Pancreas (tissue), 10 donors: ENCODE data around the gene TMEM61. TPM values are rescaled to one million over a fixed set of nuclear protein-coding genes. Genes with fewer than 3 reads are reported as not detected.

Source experiments
- ATAC-seq, 4 donors: fragments of 200-7000 bp; cut with Tn5 transposase; one replicate each; pipeline versions ENCODE4 v1.8.0 to v1.9.1; 2020; ENCODE audit warnings: mild to moderate bottlenecking in 4 of 4, moderate library complexity in 4 of 4
- DNase-seq, 6 donors: peaks; one replicate each; pipeline ENCODE4 v3.0.0-alpha.2; 2020
- FAIRE-seq: peaks from 2 replicates; lab custom pipeline; 2012; peaks lifted over from hg19 to GRCh38; lab: Jason Lieb, UNC
- H3K27ac ChIP-seq, 4 donors: fragments of 200-600 bp; sonication (generic); 1 replicate in 3 of 4; 2 replicates in 1 of 4; pipeline versions ENCODE4 v1.5.0 to v1.8.0; 2020
- H3K27me3 ChIP-seq, 4 donors: fragments of 200-600 bp; one replicate each; pipeline ENCODE4 v1.8.0; 2021
- H3K36me3 ChIP-seq, 3 donors: fragments of 200-600 bp; sonication (generic) in 1 of 3; one replicate each; pipeline versions ENCODE4 v1.5.0 to v1.8.0; 2020 to 2021
- H3K4me1 ChIP-seq, 3 donors: fragments of 200-600 bp; one replicate each; pipeline ENCODE4 v1.8.0; 2021
- H3K4me3 ChIP-seq, 4 donors: fragments of 200-600 bp; sonication (generic) in 2 of 4; one replicate each; pipeline versions ENCODE4 v1.5.0 to v1.8.0; 2020 to 2021
- H3K9me3 ChIP-seq, 4 donors: fragments of 200-600 bp; one replicate each; pipeline ENCODE4 v1.8.0; 2021
- WGBS, 2 donors: extraction: QIAGEN DNeasy Blood & Tissue Kit; methylation state at CpG; one replicate each; pipeline ENCODE4 v1.1.7; 2013; 5-methylcytosine and 5-hydroxymethylcytosine counted together
- intact Hi-C, 3 donors: fragments of 100-400 bp; cut with DNase I; formaldehyde crosslinking; loops; one replicate each; pipeline versions ENCODE4 v1.11.1 to v1.14.2; 2022
- polyA plus RNA-seq, 2 donors: library from polyadenylated mRNA; stranded (reverse); fragments of 200-250 nt; gene quantifications; one replicate each; pipeline ENCODE4 v1.2.3, GENCODE V29; 2013
- total RNA-seq, 6 donors: library from RNA; stranded (reverse); fragmentation: NEBNext Ultra II Directional in 4 of 6; extraction: Animal tissue kit (Norgen Biotek cat#: 25700) in 4 of 6; gene quantifications; one replicate each; pipeline versions ENCODE4 v1.2.1 to v1.2.4, GENCODE V29; 2021 to 2023
- TF ChIP-seq, protein P1 (sequence below), 4 donors: fragments of 200-600 bp; sonication (generic) in 3 of 4; IDR thresholded peaks; one replicate each; pipeline versions ENCODE4 v1.5.0 to v1.8.0; 2021; ENCODE audit warnings: antibody characterized with exemption in 4 of 4
- donor health status: healthy with polysubstance abuse.
- donor health status: DM: no; HTN: no; CAD: no; lungs with moderate emphysema.
- donor health status: DM: no; HTN: no; CAD: no.
- donor health status: control.
- donor health status: control.
- donor health status: Bipolar disorder and iron deficiency.
- donor health status: DM: yes; HTN: yes; CAD: no.
- donor health status: DM: no; HTN: no; CAD: no.
- donor health status: DM: no; HTN: no; CAD: no.
- donor health status: DM: yes; HTN: yes; CAD: no.

Gene TMEM61
- total and polyA plus RNA-seq, 8 donors, result 1.1 to 15.6 (median 1.7) TPM

GRCh38 chr1:55000110-55001085 is 20.0 kb downstream of the TMEM61 start:
- intact Hi-C loops, result no loop called here
- FAIRE-seq (no peak), ATAC-seq (no peak), DNase-seq (peak in 1 of 6 donors; percentile 32)
- peaks cover 0 to 6% (median 0%) of the 10 kb centered on the region in 4 donors for H3K27me3 ChIP-seq
- H3K27ac ChIP-seq, result no peak overlapping the region
- no peak overlapping the region for H3K4me3 ChIP-seq
- TF ChIP-seq, protein P1, sequence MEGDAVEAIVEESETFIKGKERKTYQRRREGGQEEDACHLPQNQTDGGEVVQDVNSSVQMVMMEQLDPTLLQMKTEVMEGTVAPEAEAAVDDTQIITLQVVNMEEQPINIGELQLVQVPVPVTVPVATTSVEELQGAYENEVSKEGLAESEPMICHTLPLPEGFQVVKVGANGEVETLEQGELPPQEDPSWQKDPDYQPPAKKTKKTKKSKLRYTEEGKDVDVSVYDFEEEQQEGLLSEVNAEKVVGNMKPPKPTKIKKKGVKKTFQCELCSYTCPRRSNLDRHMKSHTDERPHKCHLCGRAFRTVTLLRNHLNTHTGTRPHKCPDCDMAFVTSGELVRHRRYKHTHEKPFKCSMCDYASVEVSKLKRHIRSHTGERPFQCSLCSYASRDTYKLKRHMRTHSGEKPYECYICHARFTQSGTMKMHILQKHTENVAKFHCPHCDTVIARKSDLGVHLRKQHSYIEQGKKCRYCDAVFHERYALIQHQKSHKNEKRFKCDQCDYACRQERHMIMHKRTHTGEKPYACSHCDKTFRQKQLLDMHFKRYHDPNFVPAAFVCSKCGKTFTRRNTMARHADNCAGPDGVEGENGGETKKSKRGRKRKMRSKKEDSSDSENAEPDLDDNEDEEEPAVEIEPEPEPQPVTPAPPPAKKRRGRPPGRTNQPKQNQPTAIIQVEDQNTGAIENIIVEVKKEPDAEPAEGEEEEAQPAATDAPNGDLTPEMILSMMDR (IDR thresholded peaks at IDR 0.05), result no peak
- H3K4me1 ChIP-seq, result peaks cover 0 to 4% (median 0%) of the 10 kb centered on the region in 3 donors
- WGBS, 2 donors, result 56 to 57% methylated on average over 8 of the region's 8 CpGs
- no peaks in the 10 kb centered on the region for H3K9me3 ChIP-seq
- H3K36me3 ChIP-seq, result no peaks in the 10 kb centered on the region

DNA sequence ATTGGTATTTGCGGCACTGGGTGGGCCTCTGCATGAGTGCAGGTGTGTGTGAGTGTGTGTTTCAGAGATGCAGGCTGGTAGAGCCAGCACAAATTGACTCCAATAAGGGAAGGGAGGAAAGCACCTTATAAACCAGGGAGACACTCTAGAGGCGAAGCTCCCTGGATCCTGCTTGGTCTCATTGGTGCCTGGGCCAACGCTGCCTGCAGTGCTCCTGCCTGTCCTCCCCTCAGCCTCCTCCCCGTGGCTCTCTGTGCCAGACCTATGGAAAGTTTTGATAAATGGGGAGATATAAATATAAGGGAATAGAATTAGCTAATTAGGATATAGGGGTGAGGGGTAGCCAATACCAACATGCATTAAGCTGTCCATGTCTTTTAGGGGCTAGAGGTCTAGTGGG is 20.9 kb downstream of the TMEM61 start:
- Histone ChIP-seq H3K27ac (no peak overlapping the region), H3K36me3 (no peaks in the 10 kb centered on the region), H3K4me1 (peaks cover 0 to 4% (median 0%) of the 10 kb centered on the region in 3 donors), H3K4me3 (no peak overlapping the region), H3K27me3 (peaks cover 0 to 6% (median 0%) of the 10 kb centered on the region in 4 donors), H3K9me3 (no peaks in the 10 kb centered on the region)
- intact Hi-C loops, result no loop called here
- ATAC-seq (no peak), DNase-seq (peak in 1 of 6 donors; percentile 26), FAIRE-seq (no peak)
- whole genome bisulfite sequencing, 2 donors, result 87 to 91% methylated on average over 4 of the region's 4 CpGs
- TF ChIP-seq, protein P1 (IDR thresholded peaks at IDR 0.05), result no peak

GRCh38 chr1:55002686-55003085 is 22.3 kb downstream of the TMEM61 start:
- no peak for ATAC-seq
- 46 to 57% methylated on average over 2 of the region's 2 CpGs for WGBS, 2 donors
- H3K36me3 ChIP-seq, result no peaks in the 10 kb centered on the region
- no peak overlapping the region for H3K27ac ChIP-seq
- no peaks in the 10 kb centered on the region for H3K9me3 ChIP-seq
- intact Hi-C loops, result no loop called here
- H3K4me1 ChIP-seq, result no peaks in the 10 kb centered on the region
- DNase-seq, result no peak
- no peak for FAIRE-seq
- no peaks in the 10 kb centered on the region for H3K27me3 ChIP-seq
- TF ChIP-seq, protein P1 (IDR thresholded peaks at IDR 0.05), result no peak
- no peak overlapping the region for H3K4me3 ChIP-seq

DNA sequence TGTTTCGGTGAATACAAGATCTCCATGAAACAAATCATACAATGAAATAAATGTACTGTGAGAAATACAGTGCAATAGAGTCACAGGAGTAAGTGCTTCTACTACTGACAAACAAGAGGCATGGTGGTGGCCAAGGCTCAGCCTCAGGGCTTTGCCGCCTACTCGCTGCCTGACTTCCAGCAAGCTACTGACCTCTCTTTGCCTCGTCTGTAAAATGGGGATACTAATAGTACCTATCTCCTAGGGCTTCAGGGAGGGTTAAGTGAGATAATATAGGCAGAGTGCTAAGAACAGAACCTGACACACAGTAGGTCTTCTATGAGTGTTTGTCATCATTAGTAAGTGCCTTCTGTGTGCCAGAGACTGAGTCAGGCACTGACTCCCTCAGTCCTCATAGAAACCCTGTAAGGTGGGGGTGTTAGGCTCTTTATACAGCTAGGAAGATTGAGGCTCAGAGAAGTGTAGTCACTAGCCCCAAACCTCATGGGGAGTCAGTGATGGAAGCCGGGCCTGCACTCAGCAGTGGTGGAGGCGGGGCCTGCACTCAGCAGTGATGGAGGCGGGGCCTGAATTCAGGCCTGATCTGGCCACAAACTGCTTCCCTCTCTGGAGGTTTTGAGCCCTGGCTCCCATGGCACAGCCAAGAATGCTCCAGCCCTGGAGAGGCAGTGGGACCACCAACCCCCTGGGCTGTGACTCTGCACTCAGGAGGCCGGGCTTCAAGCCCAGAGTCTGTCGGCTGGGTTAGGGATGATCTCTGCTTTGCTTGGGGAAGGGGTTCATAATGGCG is 25.1 kb downstream of the TMEM61 start:
- FAIRE-seq (no peak), DNase-seq (peak in 1 of 6 donors; percentile 20)

More for the DNA sequence above, 25.1 kb downstream of the TMEM61 start:
- ATAC-seq, result no peak
- intact Hi-C loops, result no loop called here
- Histone ChIP-seq H3K27ac (no peak overlapping the region), H3K9me3 (no peaks in the 10 kb centered on the region), H3K36me3 (no peaks in the 10 kb centered on the region), H3K4me1 (no peaks in the 10 kb centered on the region), H3K4me3 (no peak overlapping the region), H3K27me3 (no peaks in the 10 kb centered on the region)
- WGBS, 2 donors, result 77 to 86% methylated on average over 10 of the region's 10 CpGs
- TF ChIP-seq, protein P1 (IDR thresholded peaks at IDR 0.05), result no peak
